Peyer's patch (tissue), 4 donors: ENCODE data around the gene DAZAP1.

Experiments
- POLR2A ChIP-seq, 2 donors: fragments of 450-650 bp; IDR thresholded peaks; one replicate each; pipeline ENCODE4 v1.5.1; 2017; ENCODE audit warnings: antibody characterized with exemption in 2 of 2, mild to moderate bottlenecking in 2 of 2, moderate library complexity in 2 of 2
- TF ChIP-seq, protein P1 (sequence below), 6 experiments: fragments of 450-650 bp in 4 of 6; fragments of 200-600 bp in 2 of 6; sonication (generic) in 1 of 6; IDR thresholded peaks; one replicate each; pipeline ENCODE4 v1.5.1; 2017 to 2019; ENCODE audit warnings: antibody characterized with exemption in 6 of 6, mild to moderate bottlenecking in 3 of 6, moderate library complexity in 1 of 6

DNA sequence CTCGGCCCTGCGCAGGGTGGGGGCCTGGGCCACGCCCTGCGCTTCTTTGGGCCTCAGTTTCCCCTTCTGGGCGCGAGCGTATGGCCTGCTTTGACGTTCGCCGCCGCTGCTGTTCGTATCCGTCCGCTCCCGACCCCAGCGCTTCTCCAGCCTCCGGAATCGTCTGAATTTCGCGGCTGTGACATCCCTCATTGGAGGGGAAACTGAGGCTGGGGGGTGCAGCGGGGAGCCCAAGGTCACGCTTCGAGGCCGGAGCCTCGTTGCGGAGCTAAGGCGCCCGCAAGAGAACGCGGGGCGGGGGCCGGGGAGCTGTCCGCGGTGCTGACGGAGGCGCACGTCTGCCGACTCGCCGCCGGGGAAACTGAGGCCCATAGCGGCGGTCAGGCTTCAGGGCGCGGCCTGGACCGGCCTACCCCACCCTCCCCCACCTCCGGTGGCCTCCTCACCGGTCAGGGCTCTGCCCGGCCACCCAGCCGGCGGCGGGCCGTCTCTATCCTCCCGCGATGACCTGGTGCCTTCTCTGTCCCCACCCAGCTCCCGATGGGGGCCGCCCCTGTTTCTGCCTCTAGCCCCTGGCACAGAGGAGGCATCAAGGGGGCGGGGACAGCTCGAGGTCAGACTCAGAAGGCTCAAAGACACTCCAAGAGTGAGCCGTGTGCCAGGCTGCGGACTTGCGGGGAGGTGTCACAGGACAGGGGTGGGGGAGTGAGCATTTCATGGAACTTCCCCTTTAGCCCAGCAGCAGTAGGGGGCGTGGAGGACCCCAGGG, 39.5 kb downstream of the DAZAP1 start:
- TF ChIP-seq POLR2A (IDR thresholded peaks at IDR 0.05) = no peak
- TF ChIP-seq, protein P1, sequence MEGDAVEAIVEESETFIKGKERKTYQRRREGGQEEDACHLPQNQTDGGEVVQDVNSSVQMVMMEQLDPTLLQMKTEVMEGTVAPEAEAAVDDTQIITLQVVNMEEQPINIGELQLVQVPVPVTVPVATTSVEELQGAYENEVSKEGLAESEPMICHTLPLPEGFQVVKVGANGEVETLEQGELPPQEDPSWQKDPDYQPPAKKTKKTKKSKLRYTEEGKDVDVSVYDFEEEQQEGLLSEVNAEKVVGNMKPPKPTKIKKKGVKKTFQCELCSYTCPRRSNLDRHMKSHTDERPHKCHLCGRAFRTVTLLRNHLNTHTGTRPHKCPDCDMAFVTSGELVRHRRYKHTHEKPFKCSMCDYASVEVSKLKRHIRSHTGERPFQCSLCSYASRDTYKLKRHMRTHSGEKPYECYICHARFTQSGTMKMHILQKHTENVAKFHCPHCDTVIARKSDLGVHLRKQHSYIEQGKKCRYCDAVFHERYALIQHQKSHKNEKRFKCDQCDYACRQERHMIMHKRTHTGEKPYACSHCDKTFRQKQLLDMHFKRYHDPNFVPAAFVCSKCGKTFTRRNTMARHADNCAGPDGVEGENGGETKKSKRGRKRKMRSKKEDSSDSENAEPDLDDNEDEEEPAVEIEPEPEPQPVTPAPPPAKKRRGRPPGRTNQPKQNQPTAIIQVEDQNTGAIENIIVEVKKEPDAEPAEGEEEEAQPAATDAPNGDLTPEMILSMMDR (IDR thresholded peaks at IDR 0.05) = no peak
